Activated CD8-positive, alpha-beta T cell treated with anti-CD3 and anti-CD28 coated beads for 36 hours (primary cell): ENCODE results near the gene LNPEP. TPM values are rescaled to one million over a fixed set of nuclear protein-coding genes. Genes with fewer than 3 reads are reported as not detected.

Experiments used
- ATAC-seq: fragments of 200-7000 bp; cut with Tn5 transposase; one replicate; pipeline ENCODE4 v1.10.0; 2021; ENCODE audit warnings: mild to moderate bottlenecking, moderate library complexity
- CTCF ChIA-PET: fragments of 350-600 bp; sonication (Branson Sonifier 250); formaldehyde crosslinking; loops from one replicate; lab custom pipeline; 2021; ENCODE audit warnings: antibody characterized with exemption; lab: Charles Lee
- POLR2A ChIA-PET: fragments of 350-600 bp; sonication (Branson Sonifier 250); formaldehyde crosslinking; loops from one replicate; lab custom pipeline; 2021; ENCODE audit warnings: antibody characterized with exemption; lab: Charles Lee
- DNase-seq: peaks from one replicate; pipeline ENCODE4 v3.0.0-alpha.2; 2020
- H3K27ac Mint-ChIP-seq: one replicate; pipeline ENCODE4 v1.8.0; 2021; ENCODE audit warnings: mild to moderate bottlenecking, mixed read lengths
- H3K27me3 Mint-ChIP-seq: one replicate; pipeline ENCODE4 v1.8.0; 2021; ENCODE audit warnings: mixed read lengths
- H3K36me3 Mint-ChIP-seq: one replicate; pipeline ENCODE4 v1.8.0; 2021; ENCODE audit warnings: low read depth, mixed read lengths
- H3K4me1 Mint-ChIP-seq: one replicate; pipeline ENCODE4 v1.8.0; 2021; ENCODE audit warnings: low read depth, mixed read lengths
- H3K4me3 Mint-ChIP-seq: one replicate; pipeline ENCODE4 v1.8.0; 2021; ENCODE audit warnings: mild to moderate bottlenecking, moderate library complexity, mixed read lengths
- H3K9me3 Mint-ChIP-seq: one replicate; pipeline ENCODE4 v1.8.0; 2021; ENCODE audit warnings: mixed read lengths
- intact Hi-C: fragments of 100-400 bp; cut with micrococcal nuclease; formaldehyde crosslinking; loops from one replicate; pipeline ENCODE4 v1.10.0; 2022
- total RNA-seq, 2 experiments: library from RNA; stranded (reverse); gene quantifications; one replicate each; pipeline ENCODE4 v1.2.3, GENCODE V29; 2021
- TF ChIP-seq, protein P1 (sequence below): fragments of 200-600 bp; IDR thresholded peaks from one replicate; pipeline ENCODE4 v1.8.0; 2022; ENCODE audit warnings: antibody characterized with exemption, mild to moderate bottlenecking

LNPEP gene
- total RNA-seq, 2 experiments from 2014 or later: 51.2 to 53.7 TPM

DNA sequence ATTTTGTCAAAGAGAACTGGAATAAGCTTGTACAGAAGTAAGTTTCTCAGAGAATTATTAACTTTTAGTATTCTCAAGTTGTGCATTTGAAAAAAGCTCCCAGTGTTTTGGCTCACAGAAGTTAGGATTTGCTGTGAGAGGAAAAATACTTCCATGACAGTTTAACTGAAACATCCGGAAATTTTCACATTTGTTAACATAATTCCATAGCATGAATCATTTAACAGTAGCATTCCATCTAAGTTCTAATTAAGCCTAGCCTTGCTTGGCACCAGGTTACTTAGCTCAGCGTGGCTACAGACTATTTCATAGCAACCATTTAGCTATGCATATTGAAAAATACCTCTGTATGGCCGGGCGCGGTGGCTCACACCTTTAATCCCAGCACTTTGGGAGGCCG, 90.8 kb downstream of the LNPEP start:
- Mint-ChIP-seq H3K27ac (no peak overlapping the region), H3K9me3 (no peaks in the 10 kb centered on the region), H3K27me3 (no peaks in the 10 kb centered on the region), H3K4me3 (no peak overlapping the region), H3K36me3 (peaks cover 49% of the 10 kb centered on the region), H3K4me1 (peaks cover 14% of the 10 kb centered on the region)
- ChIA-PET POLR2A (no interaction called here), CTCF (interaction anchor here (1.3 kb wide), 1 partner anchor 16 kb away, joined by 6 read pairs; no protein-coding TSS in a partner anchor)
- ATAC-seq (no peak), DNase-seq (no peak)
- TF ChIP-seq, protein P1, sequence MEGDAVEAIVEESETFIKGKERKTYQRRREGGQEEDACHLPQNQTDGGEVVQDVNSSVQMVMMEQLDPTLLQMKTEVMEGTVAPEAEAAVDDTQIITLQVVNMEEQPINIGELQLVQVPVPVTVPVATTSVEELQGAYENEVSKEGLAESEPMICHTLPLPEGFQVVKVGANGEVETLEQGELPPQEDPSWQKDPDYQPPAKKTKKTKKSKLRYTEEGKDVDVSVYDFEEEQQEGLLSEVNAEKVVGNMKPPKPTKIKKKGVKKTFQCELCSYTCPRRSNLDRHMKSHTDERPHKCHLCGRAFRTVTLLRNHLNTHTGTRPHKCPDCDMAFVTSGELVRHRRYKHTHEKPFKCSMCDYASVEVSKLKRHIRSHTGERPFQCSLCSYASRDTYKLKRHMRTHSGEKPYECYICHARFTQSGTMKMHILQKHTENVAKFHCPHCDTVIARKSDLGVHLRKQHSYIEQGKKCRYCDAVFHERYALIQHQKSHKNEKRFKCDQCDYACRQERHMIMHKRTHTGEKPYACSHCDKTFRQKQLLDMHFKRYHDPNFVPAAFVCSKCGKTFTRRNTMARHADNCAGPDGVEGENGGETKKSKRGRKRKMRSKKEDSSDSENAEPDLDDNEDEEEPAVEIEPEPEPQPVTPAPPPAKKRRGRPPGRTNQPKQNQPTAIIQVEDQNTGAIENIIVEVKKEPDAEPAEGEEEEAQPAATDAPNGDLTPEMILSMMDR: no peak
- intact Hi-C loops: no loop called here

DNA sequence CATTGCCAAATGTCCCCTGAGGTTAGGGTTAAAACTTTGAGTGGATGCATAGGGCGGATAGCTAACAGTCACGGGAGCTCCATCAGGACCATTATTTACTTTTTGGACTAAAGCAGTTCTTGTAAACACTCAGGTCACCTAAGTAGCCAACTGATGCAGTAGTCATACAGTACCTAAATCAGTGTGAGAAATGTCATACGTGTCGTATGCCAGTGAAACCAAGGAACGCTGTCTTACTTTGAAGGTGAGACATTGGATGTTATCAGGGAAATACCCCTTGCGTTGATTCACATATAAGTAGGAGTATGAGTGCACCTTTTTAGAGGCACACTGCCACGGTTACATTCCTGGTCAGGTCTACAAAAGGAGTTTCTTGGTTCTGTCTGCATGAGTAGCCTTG, 101.9 kb downstream of the LNPEP start:
- POLR2A ChIA-PET: no interaction called here
- peak; percentile 61 for ATAC-seq
- CTCF ChIA-PET: interaction anchor here (1.0 to 1.6 kb wide), 3 partner anchors 60 to 169 kb away, joined by 3 to 8 read pairs (median 3); no protein-coding TSS in a partner anchor
- H3K4me3 Mint-ChIP-seq: no peak overlapping the region
- no peak for DNase-seq
- intact Hi-C loops: no loop called here
- TF ChIP-seq, protein P1: no peak
- no peaks in the 10 kb centered on the region for H3K27me3 Mint-ChIP-seq
- H3K4me1 Mint-ChIP-seq: peaks cover 7% of the 10 kb centered on the region
- H3K9me3 Mint-ChIP-seq: no peaks in the 10 kb centered on the region
- no peak overlapping the region for H3K27ac Mint-ChIP-seq
- peaks cover 17% of the 10 kb centered on the region for H3K36me3 Mint-ChIP-seq

DNA sequence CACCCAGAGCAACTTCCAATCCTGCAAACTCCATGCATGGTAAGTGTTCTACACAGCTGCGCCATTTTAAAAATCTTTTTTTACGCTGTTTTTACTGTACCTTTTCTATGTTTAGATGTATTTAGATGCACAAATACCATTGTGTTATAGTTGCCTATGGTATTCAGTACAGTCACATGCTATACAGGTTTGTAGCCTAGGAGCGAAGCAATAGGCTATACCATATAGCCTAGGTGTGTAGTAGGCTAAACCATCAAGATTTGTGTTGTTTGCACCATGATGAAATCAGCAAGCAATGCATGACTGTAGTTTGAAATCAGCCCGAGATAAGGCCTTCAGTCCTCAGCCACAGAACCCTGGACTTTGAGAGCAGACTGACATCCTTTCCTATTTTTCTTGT, 105.4 kb downstream of the LNPEP start:
- CTCF ChIA-PET: interaction anchor here (1.6 kb wide), 1 partner anchor 102 kb away, joined by 8 read pairs; the partner anchor contains the start of gene LIX1
- no peak for ATAC-seq
- POLR2A ChIA-PET: no interaction called here

DNA sequence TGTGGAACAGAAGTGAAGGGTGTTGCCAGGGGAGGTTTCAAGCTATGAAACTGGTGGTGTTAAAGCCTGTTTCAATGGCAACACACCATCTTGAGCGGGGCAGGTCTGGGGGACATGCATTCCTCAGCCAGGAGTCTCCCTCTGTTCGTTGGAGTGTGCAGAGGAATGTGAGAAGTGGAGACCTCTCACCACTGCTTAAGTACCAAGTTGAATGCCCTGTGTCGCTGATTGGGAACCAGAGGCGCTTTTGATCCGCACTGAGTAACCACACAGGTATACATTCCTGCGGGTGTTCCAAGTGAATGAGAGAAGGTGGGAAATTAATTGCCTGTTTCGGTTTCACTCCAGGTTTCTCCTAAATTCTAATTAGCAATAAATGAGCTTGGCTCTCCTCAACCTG, 107.1 kb downstream of the LNPEP start:
- CTCF ChIA-PET: interaction anchor here (1.0 to 3.7 kb wide), 2 partner anchors 78 to 174 kb away, joined by 4 to 16 read pairs; no protein-coding TSS in a partner anchor
- Mint-ChIP-seq H3K36me3 (no peaks in the 10 kb centered on the region), H3K9me3 (no peaks in the 10 kb centered on the region), H3K27me3 (no peaks in the 10 kb centered on the region), H3K4me1 (no peaks in the 10 kb centered on the region), H3K4me3 (no peak overlapping the region), H3K27ac (no peak overlapping the region)
- intact Hi-C loops: no loop called here
- POLR2A ChIA-PET: no interaction called here
- DNase-seq (no peak), ATAC-seq (no peak)
- TF ChIP-seq, protein P1: no peak

More for the DNA sequence above, 105.4 kb downstream of the LNPEP start:
- Mint-ChIP-seq H3K9me3 (no peaks in the 10 kb centered on the region), H3K27me3 (no peaks in the 10 kb centered on the region), H3K27ac (no peak overlapping the region), H3K4me3 (no peak overlapping the region), H3K4me1 (peaks cover 7% of the 10 kb centered on the region), H3K36me3 (peaks cover 7% of the 10 kb centered on the region)
- intact Hi-C loops: no loop called here
- TF ChIP-seq, protein P1: no peak
- DNase-seq: no peak

DNA sequence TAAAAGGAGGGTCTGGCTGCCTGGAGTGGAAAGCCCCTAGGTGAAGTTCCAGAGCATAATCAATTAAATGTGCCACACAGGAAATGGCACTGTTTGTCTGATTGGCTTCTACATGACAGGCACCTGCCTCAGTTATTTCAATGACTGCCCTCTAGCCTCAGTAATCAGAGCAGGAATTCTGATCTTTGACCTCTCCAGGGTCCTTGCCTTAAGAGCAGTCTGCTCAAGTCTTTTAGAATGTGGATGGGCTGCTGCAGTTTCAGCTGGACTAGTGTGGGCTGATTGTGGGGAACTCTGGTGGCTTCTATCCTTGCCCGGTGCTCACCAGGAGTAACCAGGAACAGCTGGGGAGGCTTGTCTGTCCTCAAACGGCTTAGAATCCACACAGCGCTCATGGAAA, 107.6 kb downstream of the LNPEP start:
- H3K27ac Mint-ChIP-seq: no peak overlapping the region
- intact Hi-C loops: no loop called here
- TF ChIP-seq, protein P1: no peak
- no peaks in the 10 kb centered on the region for H3K27me3 Mint-ChIP-seq
- ATAC-seq: no peak
- no peaks in the 10 kb centered on the region for H3K9me3 Mint-ChIP-seq
- DNase-seq: no peak
- no peaks in the 10 kb centered on the region for H3K4me1 Mint-ChIP-seq
- H3K36me3 Mint-ChIP-seq: no peaks in the 10 kb centered on the region
- H3K4me3 Mint-ChIP-seq: no peak overlapping the region
- ChIA-PET POLR2A (no interaction called here), CTCF (interaction anchor here (3.7 kb wide), 1 partner anchor 175 kb away, joined by 16 read pairs; no protein-coding TSS in a partner anchor)
